Activated gamma-delta T cell treated with anti-CD3 and anti-CD28 coated beads, Interleukin-2, amount 50 U/mL, for 16 hours (primary cell): Measurements from ENCODE around the gene CST4.
"Not testable (repeated sequence)": the region's sequence is repeated elsewhere in the genome, so short reads cannot be mapped to it uniquely, and the experiment has no call there.

Experiments
- DNase-seq: peaks from one replicate; pipeline ENCODE4 v3.0.0-alpha.2; 2020; ENCODE audit warnings: low read depth

CST4 gene

DNA sequence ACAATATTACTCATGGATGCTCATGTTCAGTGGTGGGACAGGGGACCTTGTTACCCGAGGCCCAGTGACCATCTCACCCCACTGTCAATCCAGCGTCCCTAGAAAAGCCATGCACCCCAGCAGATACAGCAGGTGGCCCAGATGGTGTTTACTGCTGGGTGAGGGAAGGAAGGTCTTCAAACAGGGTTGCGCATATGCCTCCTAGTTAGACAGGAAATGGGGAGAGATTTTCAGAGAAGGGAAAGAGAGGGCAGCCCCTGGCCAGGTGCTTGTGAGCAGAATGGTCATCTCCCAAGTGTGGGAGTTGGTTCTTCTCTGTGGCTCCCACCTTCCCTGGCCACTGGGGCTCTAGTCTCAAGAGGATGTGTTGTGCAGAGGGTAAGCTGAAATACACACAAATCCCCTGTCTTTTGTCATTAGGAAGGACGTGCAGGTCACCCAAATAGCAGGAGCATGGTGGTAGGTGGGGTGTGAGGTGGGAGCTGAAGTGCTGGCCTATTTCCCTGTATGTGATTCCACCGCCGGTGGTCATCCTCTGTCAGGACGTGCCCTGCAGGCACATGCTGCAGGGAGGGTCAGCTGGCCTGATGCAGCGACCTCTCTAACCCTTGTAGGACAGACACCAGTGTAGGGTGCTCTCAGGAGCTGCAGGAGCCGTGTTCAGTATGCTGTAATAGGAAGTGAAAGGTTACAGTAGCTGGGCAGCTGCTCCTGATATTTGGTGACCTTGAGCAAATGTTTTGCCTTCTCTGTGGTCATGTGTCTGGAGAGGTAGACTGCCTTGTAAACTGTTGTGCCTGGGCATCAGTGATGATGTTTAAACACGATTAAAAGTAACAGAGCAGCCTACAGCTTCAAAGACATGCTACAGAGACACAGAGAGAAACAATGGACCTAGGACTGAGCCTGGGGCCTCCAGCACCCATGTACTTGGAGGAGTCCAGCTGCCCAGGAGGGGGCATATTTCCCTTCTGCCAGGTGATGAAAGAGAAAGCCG lies 47.9 kb downstream of the CST4 start:
- DNase-seq = no peak

DNA sequence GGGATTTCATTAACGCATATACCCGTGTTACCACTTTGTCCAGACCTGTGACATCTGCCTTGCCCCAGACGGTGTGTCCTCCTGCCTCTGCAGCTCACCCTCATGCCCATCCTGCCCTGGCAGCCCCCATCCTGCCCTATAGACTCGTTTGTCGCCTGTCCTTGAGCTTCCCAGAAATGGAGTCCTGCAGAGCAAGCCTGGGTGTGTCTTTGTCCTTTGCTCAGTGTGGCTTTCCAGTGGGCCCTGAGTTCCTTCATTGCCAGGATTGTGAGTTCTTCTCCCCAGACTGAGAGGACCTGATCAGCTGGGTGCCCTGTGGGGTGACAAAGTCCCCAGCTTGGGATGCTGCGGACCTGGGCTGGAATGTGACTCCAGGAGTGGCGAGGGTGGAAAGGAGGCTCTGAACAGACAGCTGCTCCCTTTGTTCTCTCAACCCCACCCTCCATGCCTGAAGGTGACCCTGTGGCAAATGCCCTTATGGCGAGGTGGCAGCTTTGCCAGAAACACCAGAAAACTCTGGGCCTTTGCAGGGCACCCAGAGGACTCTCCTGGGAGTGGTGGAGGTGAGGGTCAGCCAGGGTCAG lies 48.7 kb downstream of the CST4 start:
- DNase-seq = no peak

DNA sequence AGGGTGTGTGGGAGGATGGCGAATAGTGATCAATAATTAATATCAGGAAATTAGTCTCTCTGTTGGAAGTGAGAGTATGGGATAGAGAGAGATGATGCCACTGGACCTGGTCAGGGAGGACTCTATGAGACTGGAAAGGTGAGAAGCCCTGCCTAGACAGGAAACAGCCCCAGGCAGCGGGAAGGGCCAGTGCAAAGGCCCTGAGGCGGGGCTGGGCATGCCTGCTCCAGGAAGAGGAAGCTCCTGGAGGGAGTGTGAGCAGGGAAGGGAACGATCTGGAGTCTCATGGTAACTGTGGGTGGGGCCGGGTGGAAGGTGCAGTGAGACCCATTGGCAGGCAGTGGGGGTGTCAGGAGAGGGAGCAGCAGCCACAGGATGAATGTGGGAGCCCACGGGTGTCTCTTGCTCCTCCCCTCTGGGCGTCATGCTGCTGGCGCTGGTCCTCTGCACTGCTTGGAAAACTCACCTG lies 49.3 kb downstream of the CST4 start:
- no peak for DNase-seq

DNA sequence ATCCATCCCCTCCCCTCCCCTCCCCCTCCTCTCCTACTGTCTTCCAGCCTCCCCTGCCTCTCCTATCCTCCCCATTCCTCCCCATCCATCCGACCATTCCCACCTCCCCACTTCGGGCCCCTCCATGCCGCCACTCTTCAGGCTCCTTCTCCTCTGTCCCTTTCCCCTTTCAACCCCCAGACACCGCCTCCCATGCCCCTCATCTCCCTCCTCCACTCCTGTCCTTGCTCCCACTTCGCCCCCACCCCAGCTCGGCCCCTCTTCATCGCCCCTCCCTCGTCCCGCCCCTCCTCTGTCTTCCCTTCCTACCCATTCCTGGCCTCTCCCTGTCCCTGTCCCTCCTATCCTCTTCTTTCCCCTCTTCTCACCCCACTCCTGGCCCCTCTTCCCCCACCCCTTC lies 50.5 kb downstream of the CST4 start:
- no peak for DNase-seq

DNA sequence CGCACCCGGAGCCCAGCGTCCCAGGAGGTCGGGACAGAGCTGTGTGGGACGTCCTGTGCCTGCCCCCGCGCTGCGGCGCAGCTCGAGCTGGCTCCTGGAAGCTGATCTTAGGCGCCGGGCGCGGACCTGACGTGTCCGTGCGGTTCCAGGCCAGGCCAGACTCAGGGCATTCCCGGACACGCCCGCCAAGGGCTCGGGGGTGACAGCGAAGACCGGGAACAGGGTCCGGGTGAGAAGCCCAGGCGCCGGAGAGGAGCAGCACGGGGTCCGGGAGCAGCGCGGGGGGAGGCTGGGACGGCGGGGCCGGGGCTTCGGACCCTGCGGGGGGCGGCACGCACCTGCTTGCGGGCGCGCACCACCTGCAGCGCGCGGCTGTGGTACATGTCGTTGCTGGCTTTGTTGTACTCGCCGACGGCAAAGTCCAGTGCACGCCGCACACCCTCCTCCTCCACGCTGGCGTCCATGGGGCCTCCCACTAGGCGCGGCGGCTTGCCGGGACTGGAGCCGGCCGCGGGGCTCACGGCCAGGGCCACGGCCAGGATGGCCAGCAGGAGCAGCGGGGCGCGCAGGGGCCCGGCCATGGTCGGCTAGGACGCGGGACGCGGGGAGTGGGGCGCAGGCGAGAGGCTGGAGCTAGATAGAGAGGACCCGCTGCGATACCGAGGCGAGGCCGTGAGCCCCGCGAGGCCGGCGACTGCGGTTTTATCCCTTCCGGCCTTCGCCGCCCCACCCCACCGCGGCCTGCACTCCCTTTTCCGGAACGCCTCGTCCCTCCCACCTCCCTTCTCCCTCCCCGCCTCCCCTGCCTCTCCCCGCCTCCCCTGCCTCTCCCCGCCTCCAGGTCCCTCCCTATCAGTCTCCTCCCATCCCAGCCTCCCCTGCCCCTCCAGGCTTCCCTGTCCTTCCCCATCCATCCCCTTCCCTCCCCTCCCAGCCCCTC lies 51.3 kb downstream of the CST4 start, which contains the start of gene CST3:
Gene CST3 (minus strand): TSS at position 674 of the 940 bp plus-strand sequence. CDS start 93 bp downstream, at position 581.
- no peak for DNase-seq

DNA sequence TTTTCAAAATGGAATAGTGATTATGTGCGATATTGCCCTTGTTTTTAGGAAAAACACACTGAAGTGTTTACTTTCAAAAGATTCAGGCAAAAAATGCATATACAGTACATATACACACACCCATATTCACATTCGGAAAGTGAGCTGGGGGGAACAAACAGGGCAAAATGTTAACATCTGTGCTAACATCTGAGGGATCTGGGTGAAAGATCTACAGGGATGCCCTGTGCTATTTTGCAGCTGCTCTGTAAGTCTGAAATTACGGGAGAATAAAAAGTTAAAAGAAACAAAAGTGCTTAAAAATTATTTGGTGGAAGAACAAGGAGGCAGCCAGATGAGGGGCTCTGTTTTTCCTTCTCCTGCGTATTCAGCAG lies 51.9 kb downstream of the CST4 start:
- no peak for DNase-seq

DNA sequence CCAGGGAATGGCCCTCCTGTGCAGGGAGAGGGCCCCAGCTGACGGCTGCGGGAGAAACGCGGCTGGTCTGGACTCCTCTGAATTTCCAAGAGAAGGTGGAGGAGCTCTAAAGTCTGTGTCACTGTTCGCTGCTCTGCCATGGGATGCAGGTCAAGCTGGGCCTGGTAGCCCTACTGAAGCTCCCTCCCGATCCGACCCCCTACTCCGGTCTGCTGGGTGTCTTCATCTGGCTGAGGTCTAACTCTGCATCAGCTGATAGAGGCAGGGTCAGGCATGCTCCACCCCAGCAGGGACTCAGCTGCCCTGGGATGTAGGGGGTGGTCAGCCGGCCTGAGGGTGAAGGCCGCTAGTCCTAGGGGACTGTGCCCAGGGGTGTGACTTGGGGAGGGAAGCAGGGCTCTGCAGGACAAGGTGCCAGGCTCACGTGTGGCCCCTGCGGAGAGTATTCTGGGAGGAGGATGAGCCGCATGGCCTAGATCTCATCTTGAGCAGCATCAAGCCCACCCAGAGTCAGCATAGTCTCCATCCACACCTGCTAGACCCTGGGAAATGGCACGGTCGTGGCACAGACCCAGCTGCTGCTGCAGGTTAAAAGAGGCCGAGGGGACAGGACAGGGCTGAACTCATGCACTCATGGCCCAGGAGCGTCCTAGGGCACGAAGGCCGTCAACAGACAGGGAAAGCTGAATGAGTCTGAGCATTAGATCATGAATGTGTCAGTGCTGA lies 52.5 kb downstream of the CST4 start:
- DNase-seq = no peak

DNA sequence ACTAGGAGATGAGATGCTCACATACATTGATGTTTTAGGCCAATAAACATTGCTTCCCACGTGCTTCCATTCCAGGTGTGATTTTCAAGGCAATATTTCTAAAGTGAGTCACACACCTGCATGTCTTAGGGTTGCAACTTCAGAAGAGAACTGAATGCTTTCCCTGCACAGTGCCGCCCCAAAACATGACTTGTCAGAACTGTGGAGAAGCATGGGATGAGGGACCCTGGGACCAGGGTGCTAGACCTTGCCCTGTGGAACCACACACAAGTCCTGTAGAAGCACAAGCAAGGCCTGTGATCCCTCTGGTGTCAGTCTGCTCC lies 53.1 kb downstream of the CST4 start:
- not testable (repeated sequence) for DNase-seq
